Stimulated activated CD8-positive, alpha-beta memory T cell treated with anti-CD3 and anti-CD28 coated beads, Interleukin-4, amount 100 ng/mL, for 4 hours (primary cell): ENCODE measurements around the gene ADGRG2.
"Not testable (repeated sequence)": the region's sequence is repeated elsewhere in the genome, so short reads cannot be mapped to it uniquely, and the experiment has no call there.

Experiments
- DNase-seq, 2 donors: peaks; one replicate each; pipeline ENCODE4 v3.0.0-alpha.2; 2020; ENCODE audit warnings: low read depth in 2 of 2, low spot score in 1 of 2

The ADGRG2 gene

GRCh38 chrX:19089555-19090040 is 32.7 kb downstream of the ADGRG2 start:
- no peak for DNase-seq

GRCh38 chrX:19086102-19086772 is 36.0 kb downstream of the ADGRG2 start:
- no peak for DNase-seq

GRCh38 chrX:19085666-19086065 is 36.6 kb downstream of the ADGRG2 start:
- no peak for DNase-seq

DNA sequence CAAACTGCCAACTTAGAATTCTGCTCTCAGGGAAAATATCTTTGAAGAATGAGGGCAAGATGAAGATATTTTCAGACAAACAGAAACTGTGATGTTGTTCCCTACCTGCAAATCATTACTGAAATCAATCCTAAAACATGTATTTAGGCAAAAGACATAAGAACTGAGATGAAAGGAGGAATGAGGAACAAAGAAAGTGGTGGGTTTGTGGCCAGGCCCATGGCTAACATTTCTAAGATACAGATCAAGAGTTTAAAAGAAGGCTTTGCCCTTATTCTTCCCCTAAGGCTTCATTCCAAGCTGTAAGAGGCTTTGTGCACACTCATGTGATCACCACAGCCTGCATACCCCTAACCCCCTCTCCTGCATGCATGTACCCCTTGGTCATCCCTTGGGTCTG is 46.5 kb downstream of the ADGRG2 start:
- DNase-seq = no peak

DNA sequence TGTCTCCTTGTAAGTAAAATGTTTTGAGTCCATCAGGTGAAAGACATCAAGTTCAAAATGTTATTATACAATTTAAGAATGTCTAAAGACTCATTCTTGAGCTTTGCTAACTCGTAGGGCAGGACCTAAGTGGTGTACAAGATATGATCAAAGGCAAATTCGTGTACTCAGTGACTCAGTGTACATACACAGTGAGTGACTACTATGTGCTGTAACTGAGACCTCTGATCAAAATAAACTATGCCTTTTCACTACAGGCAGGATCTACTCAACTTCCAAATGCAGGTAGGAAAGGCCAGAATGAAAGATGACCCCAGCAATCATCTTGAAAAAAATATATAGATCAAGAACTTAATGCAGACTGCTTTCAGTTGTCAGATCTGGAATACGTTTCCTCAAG is 49.9 kb downstream of the ADGRG2 start:
- no peak for DNase-seq

DNA sequence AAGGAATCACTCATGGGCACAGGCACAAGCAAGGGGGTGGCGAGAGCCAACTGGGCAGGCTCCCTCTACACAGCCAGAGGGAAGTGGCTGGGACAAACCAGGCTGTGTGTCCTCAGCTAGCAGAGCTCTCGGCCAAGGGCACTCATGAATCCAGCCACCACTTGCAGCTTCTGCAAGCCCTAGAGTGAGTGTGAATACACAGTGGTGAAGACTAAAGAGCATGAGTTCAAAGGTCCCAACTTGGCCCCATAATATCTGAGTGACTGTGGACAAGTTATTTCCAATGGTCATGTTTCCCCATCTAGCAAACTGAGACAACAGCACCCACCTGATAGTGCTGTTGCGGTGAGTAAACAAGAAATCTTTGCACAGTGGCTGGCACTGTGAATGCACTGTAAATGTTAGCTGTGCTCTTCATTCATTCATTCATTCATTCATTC is 51.7 kb downstream of the ADGRG2 start:
- no peak for DNase-seq

GRCh38 chrX:19066987-19067386 is 55.3 kb downstream of the ADGRG2 start:
- not testable (repeated sequence) for DNase-seq

GRCh38 chrX:19065535-19065934 is 56.7 kb downstream of the ADGRG2 start:
- DNase-seq = no peak

GRCh38 chrX:19064175-19064574 is 58.1 kb downstream of the ADGRG2 start:
- no peak for DNase-seq

DNA sequence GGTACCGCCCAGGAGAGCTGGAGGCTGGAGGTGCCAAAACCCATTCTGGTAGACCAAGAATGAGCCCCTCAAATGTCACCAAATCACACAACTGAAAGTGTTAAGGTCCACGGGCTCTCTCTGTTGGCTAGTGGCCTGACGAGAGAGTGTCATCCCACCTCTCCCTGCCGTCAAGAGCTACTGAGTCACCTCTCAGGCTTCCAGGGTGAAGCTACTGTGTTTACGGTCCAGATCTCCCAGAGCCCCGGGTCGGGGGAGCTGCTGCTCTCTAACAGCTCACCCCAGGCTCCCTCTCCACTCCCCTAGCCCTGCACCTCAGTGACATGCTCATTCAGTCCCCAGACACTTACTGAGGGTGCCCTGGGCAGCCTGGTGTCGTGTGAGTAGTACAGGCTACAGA is 59.2 kb downstream of the ADGRG2 start:
- no peak for DNase-seq

GRCh38 chrX:19059067-19059466 is 63.2 kb downstream of the ADGRG2 start:
- no peak for DNase-seq

DNA sequence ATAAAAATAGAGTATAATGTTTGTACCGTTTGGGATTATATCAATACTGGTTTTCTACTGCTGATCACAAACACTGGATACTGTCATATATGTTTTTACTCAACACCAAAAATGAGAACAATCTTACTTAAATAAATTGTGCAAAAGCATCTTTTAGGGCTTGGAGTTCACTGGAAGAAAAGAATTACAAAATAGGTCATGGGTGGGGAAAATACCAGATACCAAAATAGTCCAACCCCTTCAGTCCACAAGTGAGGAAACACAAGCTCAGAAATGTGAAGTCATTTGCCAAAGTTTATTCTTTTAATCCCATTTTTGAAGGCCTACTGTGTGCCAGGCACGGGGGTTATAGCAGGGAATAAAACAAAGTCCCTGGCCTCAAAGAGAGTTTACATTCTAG is 64.4 kb downstream of the ADGRG2 start:
- no peak for DNase-seq

GRCh38 chrX:19049110-19049509 is 73.2 kb downstream of the ADGRG2 start:
- no peak for DNase-seq

DNA sequence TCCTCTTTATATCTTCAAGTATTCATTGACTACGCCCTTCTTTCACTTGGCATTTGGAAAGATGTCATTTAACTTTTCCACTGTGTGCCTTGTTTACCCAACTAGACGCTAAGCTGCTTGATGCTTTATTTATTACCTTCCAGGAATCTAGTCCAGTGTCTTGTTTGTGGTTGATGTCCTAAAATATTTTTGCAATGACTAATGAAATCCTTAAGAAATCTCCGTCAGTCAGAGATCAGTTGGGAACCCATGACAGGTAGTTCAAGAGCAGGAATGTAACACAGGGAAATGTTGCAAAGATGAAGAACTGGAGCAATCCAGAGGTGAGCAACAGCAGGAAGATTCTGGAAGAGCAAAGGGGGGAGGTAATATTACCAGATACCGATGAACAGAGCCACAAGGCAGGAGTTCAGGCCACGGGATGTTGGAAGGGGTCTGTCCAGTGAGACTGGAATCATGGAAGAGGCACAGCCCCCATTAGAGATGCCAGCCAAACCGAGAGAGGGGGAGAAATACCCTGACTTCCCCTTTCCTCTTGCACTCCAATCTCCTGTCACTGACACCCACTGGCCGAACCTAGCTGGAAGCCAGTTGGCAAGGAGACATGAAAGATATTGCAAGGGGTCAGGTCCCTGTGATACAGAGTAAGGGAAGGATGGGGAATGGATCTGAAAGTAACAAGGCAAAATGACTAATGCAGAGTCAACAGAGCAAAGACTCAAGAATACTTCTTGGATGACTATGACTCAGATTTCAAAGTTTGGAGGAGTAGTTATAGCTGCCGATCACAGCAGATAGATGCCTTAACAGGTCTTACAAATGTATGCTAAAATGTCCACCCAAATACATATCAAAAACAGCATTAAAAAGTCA is 75.7 kb downstream of the ADGRG2 start:
- DNase-seq = no peak

DNA sequence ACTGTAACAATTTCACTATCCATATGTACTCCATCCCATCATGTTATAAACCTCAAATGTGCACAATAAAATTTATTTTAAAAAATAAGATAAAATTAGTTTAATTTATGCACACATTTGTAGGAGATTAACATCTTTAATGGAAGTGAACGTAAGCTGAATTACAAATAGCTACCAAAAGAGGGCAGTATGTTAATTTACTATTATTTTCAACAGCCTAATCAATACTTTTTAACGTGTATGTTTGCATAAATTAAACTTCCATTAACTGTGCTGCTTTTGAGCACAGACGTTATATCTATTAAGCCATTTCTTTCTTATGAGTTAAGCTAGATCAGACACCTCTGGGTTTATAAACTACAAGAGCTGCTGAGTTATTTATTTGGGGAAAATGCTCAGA is 81.9 kb downstream of the ADGRG2 start:
- no peak for DNase-seq

GRCh38 chrX:19034025-19034424 is 88.2 kb downstream of the ADGRG2 start:
- no peak for DNase-seq

DNA sequence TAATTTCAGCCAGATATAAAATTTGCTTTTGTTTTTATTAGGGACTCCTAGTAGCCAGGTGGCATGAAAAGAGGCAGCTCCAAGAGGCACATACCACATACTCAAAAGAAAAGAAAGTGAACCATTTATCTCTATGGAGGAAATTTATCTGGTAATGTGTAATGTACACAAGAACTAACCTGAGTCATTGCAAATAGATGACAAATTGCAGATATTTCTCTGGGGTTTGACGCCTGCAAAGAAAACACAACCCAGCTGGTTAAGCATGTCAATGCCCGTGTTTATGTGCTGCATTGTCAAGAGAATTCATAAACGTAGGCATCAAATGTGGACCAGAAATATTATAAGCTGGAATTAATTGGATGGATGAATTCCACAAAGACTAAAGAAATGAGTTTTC is 91.5 kb downstream of the ADGRG2 start:
- no peak for DNase-seq

DNA sequence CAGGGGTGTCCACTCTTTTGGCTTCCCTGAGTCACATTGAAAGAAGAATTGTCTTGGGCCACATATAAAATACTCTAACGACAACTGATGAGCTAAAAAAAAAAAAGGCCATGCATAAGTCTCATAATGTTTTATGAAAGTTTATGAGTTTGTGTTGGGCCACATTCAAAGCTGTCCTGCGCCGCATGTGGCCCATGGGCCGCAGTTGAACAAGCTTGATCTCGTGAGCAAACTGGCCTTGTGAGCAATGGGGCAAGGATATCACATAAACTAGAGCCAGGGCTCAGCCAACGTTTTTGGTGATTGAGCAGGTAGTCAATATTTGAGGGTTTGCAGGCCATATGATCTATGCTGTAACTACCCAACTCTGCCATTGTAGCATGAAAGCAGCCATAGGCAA is 93.7 kb downstream of the ADGRG2 start:
- no peak for DNase-seq

DNA sequence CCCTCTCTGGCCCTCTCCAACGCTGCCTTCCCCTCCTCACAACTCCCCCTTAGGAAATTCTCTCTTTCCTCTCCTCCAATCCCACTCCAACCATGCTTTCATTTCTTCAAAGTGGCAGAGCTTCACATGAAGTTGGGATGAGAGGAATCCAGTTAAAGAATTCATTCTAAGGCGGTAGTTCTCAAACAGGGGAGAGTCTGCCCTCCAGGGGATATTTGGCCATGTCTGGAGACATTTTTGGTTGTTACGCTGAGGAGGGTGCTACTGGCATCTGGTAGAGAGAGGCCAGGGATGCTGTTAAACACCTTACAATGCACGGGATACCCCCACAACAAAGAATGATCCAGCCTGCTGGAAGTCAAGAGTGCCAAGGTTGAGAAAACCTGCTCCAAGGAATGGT is 97.9 kb downstream of the ADGRG2 start:
- no peak for DNase-seq

DNA sequence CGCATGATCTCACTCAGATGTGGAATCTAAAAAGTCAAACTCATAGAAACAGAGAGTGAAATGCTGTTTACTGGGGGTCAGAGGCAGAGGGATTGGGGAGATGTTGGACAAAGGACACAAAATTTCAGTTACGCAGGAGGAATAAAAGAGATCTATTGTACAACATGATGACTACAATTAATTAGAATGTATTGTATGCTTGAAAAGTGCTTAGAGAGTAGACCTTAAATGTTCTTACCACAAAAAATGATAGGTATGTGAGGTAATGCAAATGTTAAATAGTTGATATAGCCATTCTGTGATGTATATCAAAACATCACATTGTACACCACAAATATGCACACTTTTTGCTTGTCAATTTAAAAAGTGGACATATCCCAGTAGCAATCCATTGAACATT is 102.3 kb downstream of the ADGRG2 start:
- DNase-seq = no peak

- DNase-seq = no peak
These were observed 105.0 kb downstream of the ADGRG2 start for GRCh38 chrX:19017271-19017670.

- DNase-seq = not testable (repeated sequence)
These were observed 105.7 kb downstream of the ADGRG2 start for GRCh38 chrX:19016614-19017013.
